Kidney (tissue), 14 donors: Measurements from ENCODE around the gene CNTN5. TPM values are rescaled to one million over a fixed set of nuclear protein-coding genes. Genes with fewer than 3 reads are reported as not detected.
"Not testable (repeated sequence)": the region's sequence is repeated elsewhere in the genome, so short reads cannot be mapped to it uniquely, and the experiment has no call there.

Experiments used
- DNase-seq, 5 donors: peaks; one replicate each; pipeline ENCODE4 v3.0.0-alpha.2; 2013 to 2020
- FAIRE-seq: peaks from 2 replicates; lab custom pipeline; 2012; peaks lifted over from hg19 to GRCh38; lab: Jason Lieb, UNC
- H3K27ac ChIP-seq, 2 donors: one replicate each; pipeline ENCODE4 v1.7.0; 2013; ENCODE audit warnings: low read depth in 2 of 2, low read length in 2 of 2, inconsistent platforms in 1 of 2
- H3K27me3 ChIP-seq: one replicate; pipeline ENCODE4 v1.7.1; 2013; ENCODE audit warnings: low read length, inconsistent platforms; ENCODE audit not compliant: control insufficient read depth, insufficient read depth
- H3K36me3 ChIP-seq, 3 donors: one replicate each; pipeline versions ENCODE4 v1.7.0 to v1.7.1; 2013; ENCODE audit warnings: low read length in 3 of 3, control low read depth in 1 of 3, inconsistent platforms in 1 of 3; ENCODE audit not compliant: insufficient read depth in 3 of 3, control insufficient read depth in 2 of 3
- H3K4me1 ChIP-seq, 3 donors: one replicate each; pipeline versions ENCODE4 v1.7.0 to v1.7.1; 2013; ENCODE audit warnings: low read length in 3 of 3, inconsistent platforms in 1 of 3, low read depth in 1 of 3; ENCODE audit not compliant: control insufficient read depth in 2 of 3, insufficient read depth in 2 of 3
- H3K4me3 ChIP-seq, 3 donors: one replicate each; pipeline versions ENCODE4 v1.7.0 to v1.8.1; 2013; ENCODE audit warnings: low read length in 3 of 3, control low read depth in 1 of 3, inconsistent platforms in 1 of 3
- H3K9ac ChIP-seq, 3 donors: one replicate each; pipeline versions ENCODE4 v1.7.0 to v1.7.1; 2013; ENCODE audit warnings: low read length in 3 of 3, control low read depth in 1 of 3, inconsistent platforms in 1 of 3
- H3K9me3 ChIP-seq, 3 donors: one replicate each; pipeline versions ENCODE4 v1.7.0 to v1.7.1; 2013; ENCODE audit warnings: low read length in 3 of 3, control low read depth in 1 of 3, inconsistent platforms in 1 of 3; ENCODE audit not compliant: control insufficient read depth in 2 of 3, insufficient read depth in 1 of 3
- CTCF ChIP-seq: IDR thresholded peaks from 3 replicates; pipeline ENCODE4 v1.5.1; 2012; ENCODE audit warnings: mild to moderate bottlenecking, moderate library complexity, borderline replicate concordance; ENCODE audit not compliant: insufficient read depth; ENCODE audit errors: extremely low read depth
- intact Hi-C: fragments of 100-400 bp; cut with DNase I; formaldehyde crosslinking; loops from one replicate; pipeline ENCODE4 v1.11.1; 2022
- polyA plus RNA-seq: library from polyadenylated mRNA; stranded (reverse); fragments of 350-450 nt; fragmentation: Illumina TruSeq; extraction: RNeasy Lipid Tissue Mini Kit (QIAGEN cat#74804); gene quantifications from one replicate; pipeline ENCODE4 v1.2.3, GENCODE V29; 2014; ENCODE audit warnings: low read depth, low replicate concordance; ENCODE audit not compliant: insufficient read depth
- total RNA-seq: library from RNA; stranded (reverse); fragmentation: NEBNext Ultra II Directional; extraction: Animal tissue kit (Norgen Biotek cat#: 25700); gene quantifications from one replicate; pipeline ENCODE4 v1.2.1, GENCODE V29; 2021
- donor health status: control.
- donor health status: control.
- donor health status: control.
- donor health status: control.
- donor health status: control.
- donor health status: DM: yes; HTN: yes; CAD: no.
- donor health status: Normal renal cell carcinoma (clear cell type).

The CNTN5 gene
- total and polyA plus RNA-seq, 2 donors from 2014 or later = 0.11 to 0.66 TPM

GRCh38 chr11:99814738-99815137, 794.0 kb downstream of the CNTN5 start:
- H3K36me3 ChIP-seq = no peaks in the 10 kb centered on the region
- H3K4me3 ChIP-seq = no peak overlapping the region
- DNase-seq = no peak
- H3K27ac ChIP-seq = no peak overlapping the region
- no peak for TF ChIP-seq CTCF
- FAIRE-seq = no peak
- no peaks in the 10 kb centered on the region for H3K27me3 ChIP-seq
- no peaks in the 10 kb centered on the region for H3K4me1 ChIP-seq
- no peaks in the 10 kb centered on the region for H3K9me3 ChIP-seq
- intact Hi-C loops = no loop called here
- H3K9ac ChIP-seq = no peak overlapping the region

- Histone ChIP-seq H3K9ac (no peak overlapping the region), H3K9me3 (no peaks in the 10 kb centered on the region), H3K27me3 (no peaks in the 10 kb centered on the region), H3K4me3 (no peak overlapping the region), H3K27ac (no peak overlapping the region), H3K36me3 (no peaks in the 10 kb centered on the region), H3K4me1 (no peaks in the 10 kb centered on the region)
- no peak for TF ChIP-seq CTCF
- intact Hi-C loops = no loop called here
- FAIRE-seq = no peak
- no peak for DNase-seq
Measured at GRCh38 chr11:99818991-99819390, 798.2 kb downstream of the CNTN5 start.

GRCh38 chr11:99822846-99823565, 802.3 kb downstream of the CNTN5 start:
- H3K9ac ChIP-seq = no peak overlapping the region
- DNase-seq (no peak), FAIRE-seq (no peak)
- H3K36me3 ChIP-seq = no peaks in the 10 kb centered on the region
- no peaks in the 10 kb centered on the region for H3K27me3 ChIP-seq
- no peak overlapping the region for H3K4me3 ChIP-seq
- no peaks in the 10 kb centered on the region for H3K9me3 ChIP-seq
- H3K27ac ChIP-seq = no peak overlapping the region
- no peaks in the 10 kb centered on the region for H3K4me1 ChIP-seq
- intact Hi-C loops = no loop called here
- TF ChIP-seq CTCF = no peak

- H3K27ac ChIP-seq, H3K4me1 ChIP-seq, DNase-seq, FAIRE-seq, H3K4me3 ChIP-seq, H3K27me3 ChIP-seq, intact Hi-C loops, H3K36me3 ChIP-seq, H3K9me3 ChIP-seq, H3K9ac ChIP-seq: not testable (repeated sequence)
Measured at GRCh38 chr11:99836739-99837138, 816.0 kb downstream of the CNTN5 start.
